DOHH2 (cell line): ENCODE data around the gene THSD8.

Source experiments
- CTCF ChIP-seq: fragments of 200-600 bp; sonication (generic); IDR thresholded peaks from one replicate; pipeline ENCODE4 v1.5.1; 2014; ENCODE audit warnings: antibody characterized with exemption, mild to moderate bottlenecking, low read depth, low read length; ENCODE audit not compliant: poor library complexity, severe bottlenecking
- EZH2phosphoT487 ChIP-seq: fragments of 200-600 bp; sonication (generic); IDR thresholded peaks from 2 replicates; pipeline ENCODE4 v1.6.1; 2017; ENCODE audit warnings: borderline replicate concordance, mild to moderate bottlenecking, antibody characterized with exemption, low read length, moderate library complexity, mixed read lengths

- TF ChIP-seq CTCF = no peak
- no peak for TF ChIP-seq EZH2phosphoT487
Measured at GRCh38 chr19:12767150-12767549, 34.7 kb upstream of the THSD8 start.
